D721Med (cell line): ENCODE measurements around the gene NVL.

Source experiments
- DNase-seq: peaks from one replicate; pipeline ENCODE4 v3.0.0; 2011; ENCODE audit warnings: low spot score; ENCODE audit not compliant: insufficient read length
- FAIRE-seq: peaks from 2 replicates; lab custom pipeline; 2011; peaks lifted over from hg19 to GRCh38; lab: Jason Lieb, UNC
- CTCF ChIP-seq: IDR thresholded peaks from 2 replicates; pipeline ENCODE4 v1.5.1; 2012; ENCODE audit warnings: mild to moderate bottlenecking, control low read depth; ENCODE audit not compliant: insufficient read depth; ENCODE audit errors: missing control alignments

NVL gene

GRCh38 chr1:224300346-224300745 lies 29.6 kb downstream of the NVL start:
- no peak for FAIRE-seq
- DNase-seq: no peak
- TF ChIP-seq CTCF: no peak

GRCh38 chr1:224298346-224299330 lies 31.3 kb downstream of the NVL start:
- DNase-seq (no peak), FAIRE-seq (no peak)
- no peak for TF ChIP-seq CTCF

- DNase-seq: no peak
- no peak for TF ChIP-seq CTCF
- FAIRE-seq: no peak
Measured at GRCh38 chr1:224294775-224295174, 35.2 kb downstream of the NVL start.

- TF ChIP-seq CTCF: no peak
- no peak for DNase-seq
- no peak for FAIRE-seq
Measured at GRCh38 chr1:224292419-224292818, 37.6 kb downstream of the NVL start.

GRCh38 chr1:224289396-224289795 lies 40.6 kb downstream of the NVL start:
- no peak for DNase-seq
- TF ChIP-seq CTCF: no peak
- FAIRE-seq: no peak

- FAIRE-seq: peak; percentile 25
- no peak for DNase-seq
- TF ChIP-seq CTCF: no peak
Measured at GRCh38 chr1:224287714-224288113, 42.3 kb downstream of the NVL start.

- TF ChIP-seq CTCF: no peak
- FAIRE-seq: peak; percentile 68
Measured at GRCh38 chr1:224282140-224282539, 47.8 kb downstream of the NVL start.

More at GRCh38 chr1:224282140-224282539, 47.8 kb downstream of the NVL start:
- DNase-seq: no peak
